Uterus (tissue), 2 donors: ENCODE measurements around the gene NAA40.

Source experiments
- POLR2A ChIP-seq, 2 donors: fragments of 450-650 bp; IDR thresholded peaks; one replicate each; pipeline ENCODE4 v1.6.1; 2016; ENCODE audit warnings: antibody characterized with exemption in 2 of 2, mild to moderate bottlenecking in 1 of 2, moderate library complexity in 1 of 2
- TF ChIP-seq, protein P1 (sequence below), 4 experiments: fragments of 200-600 bp in 2 of 4; fragments of 450-650 bp in 2 of 4; sonication (generic) in 2 of 4; IDR thresholded peaks; one replicate each; pipeline ENCODE4 v1.5.1; 2016 to 2019; ENCODE audit warnings: antibody characterized with exemption in 4 of 4, mild to moderate bottlenecking in 2 of 4, moderate library complexity in 1 of 4

DNA sequence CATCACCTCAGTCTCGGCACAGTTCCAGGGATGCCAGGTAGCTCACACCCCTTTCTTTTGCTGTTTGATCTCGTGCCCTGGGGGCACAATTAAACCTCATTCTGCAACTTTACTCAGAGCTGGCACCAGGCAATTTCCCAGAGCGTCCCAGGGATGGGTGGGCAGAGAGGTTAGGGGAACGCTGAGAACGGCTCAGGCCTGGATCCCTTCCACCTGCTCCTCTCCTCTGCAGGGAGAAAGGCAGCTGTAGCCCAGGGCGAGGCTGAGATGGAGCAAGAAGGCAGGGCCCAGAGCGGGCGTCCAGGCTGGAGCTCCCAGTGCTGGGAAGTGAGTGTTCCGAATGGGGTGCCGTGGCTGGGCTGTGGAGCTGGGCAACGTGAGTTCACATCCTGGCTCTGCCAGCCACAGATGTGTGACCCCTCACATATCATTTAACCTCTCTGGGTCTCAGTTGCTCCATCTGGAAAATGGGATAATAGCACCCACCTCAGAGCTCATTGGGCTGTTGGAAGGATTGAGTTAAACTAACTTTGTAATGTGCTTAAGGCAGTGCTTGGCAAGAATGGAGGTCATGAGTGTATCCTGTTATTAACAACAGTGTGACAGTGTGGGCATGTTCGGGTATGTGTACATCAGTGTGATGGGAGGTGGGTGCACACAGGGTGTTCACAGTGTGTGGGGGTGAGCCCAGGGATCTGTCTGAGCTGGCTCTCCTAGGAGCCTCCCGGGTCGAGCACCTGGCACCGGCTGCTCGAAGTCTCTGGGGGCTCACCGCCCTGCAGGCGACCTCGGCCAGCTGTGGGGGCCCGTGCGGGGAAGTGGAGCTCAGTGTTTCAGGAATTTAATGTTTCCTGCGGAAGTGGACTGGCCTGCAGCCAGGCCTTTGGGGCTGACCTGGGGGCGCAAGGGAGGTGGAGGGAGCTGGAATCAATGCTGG, 63.0 kb downstream of the NAA40 start:
- TF ChIP-seq, protein P1, sequence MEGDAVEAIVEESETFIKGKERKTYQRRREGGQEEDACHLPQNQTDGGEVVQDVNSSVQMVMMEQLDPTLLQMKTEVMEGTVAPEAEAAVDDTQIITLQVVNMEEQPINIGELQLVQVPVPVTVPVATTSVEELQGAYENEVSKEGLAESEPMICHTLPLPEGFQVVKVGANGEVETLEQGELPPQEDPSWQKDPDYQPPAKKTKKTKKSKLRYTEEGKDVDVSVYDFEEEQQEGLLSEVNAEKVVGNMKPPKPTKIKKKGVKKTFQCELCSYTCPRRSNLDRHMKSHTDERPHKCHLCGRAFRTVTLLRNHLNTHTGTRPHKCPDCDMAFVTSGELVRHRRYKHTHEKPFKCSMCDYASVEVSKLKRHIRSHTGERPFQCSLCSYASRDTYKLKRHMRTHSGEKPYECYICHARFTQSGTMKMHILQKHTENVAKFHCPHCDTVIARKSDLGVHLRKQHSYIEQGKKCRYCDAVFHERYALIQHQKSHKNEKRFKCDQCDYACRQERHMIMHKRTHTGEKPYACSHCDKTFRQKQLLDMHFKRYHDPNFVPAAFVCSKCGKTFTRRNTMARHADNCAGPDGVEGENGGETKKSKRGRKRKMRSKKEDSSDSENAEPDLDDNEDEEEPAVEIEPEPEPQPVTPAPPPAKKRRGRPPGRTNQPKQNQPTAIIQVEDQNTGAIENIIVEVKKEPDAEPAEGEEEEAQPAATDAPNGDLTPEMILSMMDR (IDR thresholded peaks at IDR 0.05) = no peak
- no peak for TF ChIP-seq POLR2A (IDR thresholded peaks at IDR 0.05)
